NCI-H345 treated with DMSO at 0.1 percent for 48 hours (cell line): ENCODE data around the gene RNU1-2.
A peak's percentile ranks its signal among the peaks of the same experiment; 100 is the strongest.
"Not testable (repeated sequence)": the region's sequence is repeated elsewhere in the genome, so short reads cannot be mapped to it uniquely, and the experiment has no call there.

ENCODE experiments used
- DNase-seq: peaks from one replicate; lab custom pipeline; 2025; ENCODE audit not compliant: unreplicated experiment; lab: John Stamatoyannopoulos, UW

Gene RNU1-2

GRCh38 chr1:16895598-16896315, at the start of gene RNU1-2:
Gene RNU1-2, plus strand, starts transcription at chr1:16895980.
- DNase-seq, result peak; percentile 81

- DNase-seq, result not testable (repeated sequence)
Measured at GRCh38 chr1:16856201-16856600, 39.6 kb upstream of the RNU1-2 start.

DNA sequence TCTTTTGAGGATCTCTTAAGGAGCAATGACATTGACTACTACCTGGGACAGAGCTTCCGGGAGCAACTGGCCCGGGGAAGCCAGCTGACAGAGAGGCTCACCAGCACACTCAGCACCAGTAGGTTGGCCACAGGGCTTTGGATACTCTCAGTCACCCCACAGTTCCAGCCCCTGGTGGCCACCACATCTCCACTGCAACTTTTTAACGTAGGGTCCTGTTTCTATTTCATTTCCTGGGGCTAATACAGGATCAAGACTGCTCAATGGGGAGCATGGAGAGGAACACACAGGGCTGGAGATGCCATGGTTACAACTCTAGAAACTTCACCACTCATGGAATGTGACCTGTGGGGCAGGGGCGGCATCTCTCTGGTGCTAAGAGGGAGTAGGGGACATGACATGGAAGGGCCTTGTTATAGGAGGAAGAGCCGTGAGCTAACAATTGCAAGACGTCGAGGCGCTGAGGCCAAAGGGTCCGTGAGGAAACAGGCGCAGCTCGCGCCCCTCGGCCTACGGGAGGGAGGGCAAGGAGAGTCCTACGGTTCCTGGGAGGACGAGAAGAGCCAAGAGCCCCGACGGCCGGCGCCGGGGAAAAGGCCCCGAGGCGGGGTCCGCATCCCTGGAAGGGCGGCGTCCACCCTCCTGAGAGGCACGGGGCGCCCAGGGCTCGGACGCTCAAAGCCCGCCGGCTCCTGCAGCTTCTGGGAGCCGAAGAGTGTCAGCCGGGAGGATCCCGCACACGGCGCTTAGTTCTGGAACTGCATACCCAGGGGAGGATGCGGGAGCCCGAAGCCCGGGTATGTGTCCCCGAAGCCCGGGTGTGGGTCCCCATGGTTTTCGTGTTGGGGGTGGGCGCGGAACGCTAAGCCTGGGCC, 36.4 kb upstream of the RNU1-2 start:
- not testable (repeated sequence) for DNase-seq

GRCh38 chr1:16860048-16860447, 35.7 kb upstream of the RNU1-2 start:
- not testable (repeated sequence) for DNase-seq

- DNase-seq, result not testable (repeated sequence)
Measured at GRCh38 chr1:16861832-16862245, 33.9 kb upstream of the RNU1-2 start.

GRCh38 chr1:16862415-16862814, 33.4 kb upstream of the RNU1-2 start:
- not testable (repeated sequence) for DNase-seq

DNA sequence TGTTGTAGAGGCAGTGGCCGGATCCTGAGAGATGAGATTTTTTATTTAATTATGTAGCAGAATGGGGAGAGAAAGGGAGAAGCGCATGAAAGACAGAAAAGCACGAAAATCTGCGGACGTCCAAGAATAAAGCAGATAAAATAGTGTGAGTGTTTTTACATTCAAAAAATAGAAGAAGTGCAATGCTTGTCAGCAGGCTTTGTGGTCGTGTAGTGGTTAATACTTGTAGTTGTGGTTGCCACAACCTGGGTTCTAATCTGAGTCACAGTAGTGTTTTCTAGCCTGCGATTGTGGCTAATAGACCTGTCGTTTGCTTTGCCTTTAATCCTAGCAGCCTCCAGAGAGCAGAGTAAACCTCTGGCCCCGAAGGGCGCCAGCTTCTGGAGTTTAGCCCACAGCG, 32.8 kb upstream of the RNU1-2 start:
- not testable (repeated sequence) for DNase-seq

DNA sequence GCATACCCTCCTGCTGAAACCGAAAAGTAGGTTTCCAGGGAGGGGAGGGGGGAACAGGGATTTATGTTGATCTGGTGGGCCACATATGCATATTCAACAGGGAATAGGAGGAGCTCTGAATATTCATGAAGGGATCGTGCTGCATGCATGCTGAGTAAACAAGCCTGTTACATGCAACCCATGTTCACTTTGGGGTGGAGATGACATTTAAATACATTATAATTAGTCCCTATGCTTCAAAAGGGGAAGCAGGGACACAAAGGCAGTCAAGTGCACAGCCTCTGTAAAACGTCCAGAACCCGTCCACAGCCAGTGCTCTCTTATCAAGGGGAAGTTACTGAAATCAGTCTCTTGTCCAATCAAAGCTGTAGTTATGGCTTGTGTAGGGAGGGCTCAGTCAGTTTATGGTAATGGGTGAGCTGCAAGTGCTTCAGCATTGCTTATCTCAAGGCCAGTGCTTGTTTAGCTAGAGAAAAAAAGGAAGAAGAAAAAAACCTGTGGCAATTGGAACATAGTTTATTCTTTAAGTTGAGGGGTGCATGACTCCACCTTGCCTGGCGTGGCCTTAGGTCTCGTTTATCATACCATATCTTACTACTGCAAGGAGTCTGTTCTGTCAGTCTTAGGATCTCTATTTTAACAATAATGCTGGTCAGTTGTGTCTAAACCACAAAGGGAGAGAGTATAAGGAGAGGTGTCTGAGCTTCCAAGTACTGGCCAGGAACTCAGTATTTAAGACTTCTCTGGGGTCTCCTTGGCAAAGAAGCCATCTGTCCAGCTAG, 28.7 kb upstream of the RNU1-2 start:
- DNase-seq, result not testable (repeated sequence)

- not testable (repeated sequence) for DNase-seq
Measured at GRCh38 chr1:16868787-16869186, 27.0 kb upstream of the RNU1-2 start.

DNA sequence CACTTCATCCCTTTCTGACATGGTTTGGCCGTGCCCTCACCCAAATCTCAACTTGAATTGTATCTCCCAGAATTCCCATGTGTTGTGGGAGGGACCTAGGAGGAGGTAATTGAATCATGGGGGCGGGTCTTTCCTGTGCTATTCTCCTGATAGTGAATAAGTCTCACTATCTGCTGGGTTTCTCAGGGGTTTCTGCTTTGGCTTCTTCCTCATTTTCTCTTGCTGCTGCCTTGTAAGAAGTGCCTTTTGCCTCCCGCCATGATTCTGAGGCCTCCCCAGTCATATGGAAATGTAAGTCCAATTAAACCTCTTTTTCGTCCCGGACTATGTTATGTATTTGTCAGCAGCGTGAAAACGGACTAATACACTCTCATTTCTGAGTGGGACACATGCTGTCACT, 25.8 kb upstream of the RNU1-2 start:
- not testable (repeated sequence) for DNase-seq

DNA sequence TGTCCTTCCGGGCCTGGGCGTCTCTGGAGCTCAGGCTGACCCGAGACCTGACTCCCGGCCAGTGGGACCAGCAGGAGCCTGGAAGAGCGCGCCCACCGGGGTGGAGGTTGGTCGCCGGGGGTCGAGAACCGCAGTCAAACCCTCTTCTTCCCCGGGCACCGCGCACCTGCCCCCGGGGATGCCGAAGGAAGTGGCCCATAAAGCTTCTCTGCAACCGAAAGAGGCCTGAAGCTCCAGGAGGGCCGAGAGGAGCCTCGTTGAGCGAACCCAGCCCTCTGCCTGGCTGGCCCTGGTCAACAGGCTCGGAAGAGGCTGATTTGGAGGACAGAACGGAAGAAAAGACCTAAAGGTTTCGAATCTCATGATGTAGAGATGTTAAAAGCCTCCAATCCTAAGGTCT, 24.6 kb upstream of the RNU1-2 start:
- DNase-seq, result not testable (repeated sequence)

DNA sequence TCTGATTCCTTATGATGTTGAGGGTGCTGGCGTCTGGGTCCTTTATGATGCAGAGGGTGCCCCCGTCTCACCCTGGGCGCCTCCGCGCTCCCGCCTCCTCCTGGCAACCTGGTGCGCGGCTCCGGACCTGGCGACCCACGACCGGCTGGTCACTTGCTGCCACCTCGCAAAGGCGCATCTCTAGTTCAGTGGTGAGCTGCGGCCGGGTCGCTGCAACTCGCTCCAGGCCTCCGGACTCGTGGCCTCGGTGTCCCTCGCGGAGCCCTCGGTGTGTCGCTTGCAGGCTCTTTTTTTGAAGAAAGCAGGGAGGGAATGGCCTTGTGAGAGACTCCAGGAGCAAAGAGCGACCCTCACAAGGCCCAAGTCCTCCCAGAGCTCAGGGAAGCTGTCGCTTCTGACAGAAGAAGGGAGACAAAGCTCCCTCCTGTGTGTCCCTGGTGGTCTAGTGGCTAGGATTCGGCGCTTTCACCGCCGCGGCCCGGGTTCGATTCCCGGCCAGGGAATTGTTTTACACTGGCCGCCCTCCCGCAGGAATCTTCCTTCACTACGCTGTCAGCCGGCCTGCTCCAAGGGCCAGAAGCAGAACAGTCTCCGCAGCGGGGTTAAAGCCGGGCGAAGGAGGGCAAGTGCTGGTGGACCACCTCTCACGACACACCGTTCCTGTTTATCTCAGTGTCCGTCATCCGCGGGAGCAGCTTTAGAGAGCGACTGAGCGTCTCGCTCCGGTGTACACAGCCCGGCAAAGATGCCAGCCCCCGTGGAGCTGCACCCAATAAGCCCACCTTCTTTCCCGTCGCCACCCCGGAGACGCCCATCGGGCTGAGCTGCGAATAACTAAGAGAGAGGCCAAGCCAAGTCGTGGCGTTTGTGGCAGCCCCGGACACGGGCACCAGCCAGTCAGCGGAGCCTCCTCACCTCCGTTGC, 23.4 kb upstream of the RNU1-2 start:
- not testable (repeated sequence) for DNase-seq

DNA sequence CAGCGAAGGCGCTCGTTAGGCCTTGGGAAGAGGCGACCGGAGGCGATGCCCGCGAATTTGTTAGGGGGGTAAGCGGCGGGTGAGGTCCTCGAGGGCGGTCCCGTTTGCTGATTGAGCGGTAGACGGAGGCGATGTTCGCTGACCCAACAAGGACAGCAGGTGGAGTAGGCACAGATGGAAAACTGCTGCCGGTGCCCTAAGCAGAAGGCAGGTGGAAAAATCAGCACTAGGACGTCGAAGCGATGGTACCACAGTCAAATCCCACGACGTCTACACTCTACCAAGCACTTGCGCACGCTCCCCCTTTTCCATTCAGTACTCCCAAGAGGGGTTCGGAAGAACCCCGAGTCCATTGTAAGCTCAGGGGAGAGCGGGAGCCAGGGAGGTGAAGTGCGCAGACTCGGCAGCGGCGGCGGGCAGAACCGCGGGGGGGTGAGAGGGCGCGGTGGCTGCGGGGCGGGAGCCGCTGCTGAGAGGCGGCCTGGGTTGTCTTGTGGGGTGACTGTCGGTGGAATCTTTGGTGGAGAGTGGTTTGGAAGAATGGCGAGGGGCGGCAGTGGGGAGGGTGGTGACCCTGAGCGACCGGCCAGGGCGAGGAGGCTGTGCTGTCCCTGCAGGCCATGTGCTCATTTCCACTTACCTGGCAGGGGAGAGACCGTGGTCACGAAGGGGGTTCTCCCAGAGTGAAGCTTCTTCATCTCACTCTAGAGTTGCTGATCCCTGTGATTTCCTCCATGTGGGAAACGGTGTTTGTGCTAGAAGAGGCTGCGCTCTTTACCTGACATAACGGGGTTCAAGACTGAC, 22.5 kb upstream of the RNU1-2 start:
- not testable (repeated sequence) for DNase-seq

DNA sequence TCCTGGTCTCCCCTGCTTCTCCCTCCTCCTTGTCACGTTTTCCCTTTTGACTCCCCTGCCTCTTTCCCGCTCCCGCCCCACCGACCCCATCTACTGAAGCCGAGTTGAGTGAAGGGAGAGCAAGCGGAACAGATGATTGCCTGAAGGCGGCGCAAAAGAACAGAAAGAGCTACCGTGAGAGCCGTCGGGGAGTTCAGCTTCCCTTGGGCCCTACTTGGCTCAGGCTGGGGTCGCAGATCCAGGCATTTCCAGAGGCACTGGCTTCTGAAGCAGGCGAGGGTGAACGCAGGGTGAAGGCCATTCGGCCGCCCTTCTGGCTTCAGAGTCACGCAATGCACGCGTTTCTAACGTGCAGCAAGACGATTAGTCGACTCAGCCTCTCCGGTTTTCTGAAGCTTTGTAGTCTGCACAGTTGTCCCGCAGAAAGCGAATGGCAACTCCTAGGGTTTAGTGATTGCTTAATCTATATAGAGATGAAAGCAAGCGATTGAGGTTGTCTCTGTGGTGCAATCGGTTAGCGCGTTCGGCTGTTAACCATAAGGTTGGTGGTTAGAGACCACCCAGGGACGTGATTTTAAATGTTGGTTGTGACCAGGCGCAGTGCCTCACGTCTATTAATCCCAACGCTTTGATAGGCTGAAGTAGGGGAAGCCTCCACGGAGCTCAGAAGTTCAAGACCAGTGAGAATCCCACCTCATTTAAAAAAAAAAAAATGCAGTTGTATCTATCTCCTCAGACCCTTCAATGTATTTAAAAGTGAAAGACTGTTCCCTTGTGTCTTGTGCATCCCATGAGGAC, 20.6 kb upstream of the RNU1-2 start:
- not testable (repeated sequence) for DNase-seq

DNA sequence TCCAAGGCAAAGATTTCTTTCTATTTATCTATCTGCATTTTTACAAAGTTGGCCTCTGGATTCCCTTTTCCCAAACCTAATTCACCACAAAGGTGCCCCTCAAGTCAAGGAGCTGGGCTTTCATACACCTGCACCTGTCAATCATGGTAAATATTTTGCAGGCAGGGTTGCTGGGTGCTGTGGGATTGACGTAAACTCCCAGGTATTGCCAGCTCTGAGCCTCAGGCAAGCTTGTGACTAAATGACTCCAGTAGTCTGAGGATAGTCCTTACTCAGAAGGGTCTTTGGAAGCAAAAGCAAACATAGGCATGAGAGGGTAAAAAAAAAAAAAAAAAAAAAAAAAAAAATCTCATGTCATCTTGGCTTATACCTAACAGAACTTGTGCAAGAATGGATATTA, 14.0 kb upstream of the RNU1-2 start:
- not testable (repeated sequence) for DNase-seq

DNA sequence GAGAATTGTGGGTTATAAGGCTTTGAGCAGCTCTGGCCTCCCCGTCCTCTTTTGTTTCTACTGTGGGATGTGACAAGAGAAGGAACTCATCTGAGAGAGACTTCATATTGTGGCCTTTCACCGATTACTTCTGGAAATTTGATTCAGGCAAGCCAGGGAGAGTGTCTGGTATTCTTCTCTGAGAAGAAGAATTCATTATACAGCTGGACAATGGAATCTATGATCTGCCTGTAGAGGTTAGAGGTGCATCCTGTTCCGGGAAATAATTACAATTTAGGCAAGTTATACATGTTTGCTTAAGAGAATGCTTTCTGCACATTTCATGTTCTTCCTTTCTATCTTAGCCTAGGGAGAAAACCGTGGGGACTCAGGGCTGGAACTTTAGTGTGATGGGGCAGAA, 12.8 kb upstream of the RNU1-2 start:
- DNase-seq, result no peak

GRCh38 chr1:16884487-16884886, 11.3 kb upstream of the RNU1-2 start:
- not testable (repeated sequence) for DNase-seq

DNA sequence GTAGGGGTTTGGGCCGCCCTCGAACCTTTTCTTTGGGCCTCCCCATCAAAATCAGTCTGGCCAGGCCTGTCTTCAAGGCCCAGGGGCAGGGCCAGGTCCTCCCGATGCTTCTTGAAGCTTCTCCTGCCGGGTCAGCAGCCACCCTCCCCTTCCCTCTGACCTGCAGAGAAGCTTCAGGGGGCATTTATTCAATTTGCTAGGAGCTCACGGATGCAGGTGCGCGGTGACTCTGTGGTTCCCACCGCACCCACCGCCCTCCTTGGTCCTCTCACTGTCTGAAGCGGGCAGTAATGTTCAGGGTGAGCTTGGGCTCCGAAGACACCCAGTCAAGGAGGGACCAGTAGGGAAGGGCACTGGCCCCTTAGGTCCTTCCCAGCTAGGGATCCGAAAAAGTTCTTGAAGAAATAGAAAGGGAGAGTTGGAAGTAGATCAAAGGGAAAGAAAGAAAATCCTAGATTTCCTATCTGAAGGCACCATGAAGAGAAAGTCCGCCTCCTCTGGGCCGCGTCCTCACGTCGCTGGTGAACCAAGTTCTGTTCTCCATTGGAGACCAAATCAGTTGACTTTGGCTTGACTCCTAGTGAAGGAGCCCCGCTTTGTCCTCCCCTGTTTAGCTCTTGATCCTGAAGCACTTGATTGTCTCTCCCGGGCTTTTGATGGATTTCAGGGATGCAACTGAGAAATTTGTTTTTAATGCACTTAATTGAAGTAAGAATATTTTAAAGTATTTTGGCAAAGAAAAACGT, 8.7 kb upstream of the RNU1-2 start:
- no peak for DNase-seq
